ENCODE results near the gene PLOD1.

The PLOD1 gene

GRCh38 chr1:12010746-12011570 lies 76.4 kb downstream of the PLOD1 start:
- no peak overlapping the region for H3K27ac ChIP-seq (ENCODE audit: low read length, poor library complexity, severe bottlenecking)
- H2BK12ac ChIP-seq (ENCODE audit: low read length in 2 of 2), result no peak overlapping the region
- H3K4ac ChIP-seq (ENCODE audit: low read depth in 1 of 2, low read length in 2 of 2), result no peak overlapping the region
- H3K36me3 ChIP-seq (ENCODE audit: control insufficient read depth in 1 of 2, insufficient read depth in 2 of 2, low read depth in 1 of 2, low read length in 2 of 2), result peaks cover 56 to 62% of the 10 kb centered on the region in 2 experiments
- H3K4me1 ChIP-seq (ENCODE audit: control insufficient read depth, insufficient read depth, low read depth, low read length), result peaks cover 9% of the 10 kb centered on the region
- H3K23ac ChIP-seq (ENCODE audit: low read length in 2 of 2), result no peak overlapping the region
- no peak overlapping the region for H2AFZ ChIP-seq (ENCODE audit: low read depth, low read length)
- no peak for DNase-seq
- H3K9ac ChIP-seq (ENCODE audit: low read length), result no peak overlapping the region
- no peak overlapping the region for H3K4me2 ChIP-seq (ENCODE audit: low read length, poor library complexity, severe bottlenecking)
- no peak overlapping the region for H3K4me3 ChIP-seq (ENCODE audit: insufficient read depth in 1 of 2, low read depth in 1 of 2, low read length in 2 of 2)
- H3K9me3 ChIP-seq (ENCODE audit: control insufficient read depth, low read length), result no peaks in the 10 kb centered on the region
- 96% methylated on average over 15 of the region's 16 CpGs for WGBS
- H3K14ac ChIP-seq (ENCODE audit: low read length in 2 of 2), result no peak overlapping the region
- H2BK5ac ChIP-seq (ENCODE audit: low read depth, low read length, poor library complexity, severe bottlenecking), result no peak overlapping the region
- H2BK120ac ChIP-seq (ENCODE audit: low read depth, low read length), result no peak overlapping the region
- H2AK5ac ChIP-seq (ENCODE audit: low read length, severe bottlenecking), result no peak overlapping the region
- H3K79me1 ChIP-seq (replicated peaks; ENCODE audit: low read length, poor library complexity, severe bottlenecking), result peaks cover 15% of the 10 kb centered on the region
- no peak overlapping the region for H4K8ac ChIP-seq (ENCODE audit: low read length)
- H2BK15ac ChIP-seq (ENCODE audit: low read depth, poor library complexity, severe bottlenecking), result peak overlapping the region; percentile 70
- no peak overlapping the region for H4K91ac ChIP-seq (ENCODE audit: low read length)
- no peaks in the 10 kb centered on the region for H3K27me3 ChIP-seq (ENCODE audit: control insufficient read depth in 1 of 2, insufficient read depth in 1 of 2, low read length in 2 of 2)
- H3K18ac ChIP-seq (ENCODE audit: low read depth in 1 of 2, low read length in 2 of 2), result no peak overlapping the region

DNA sequence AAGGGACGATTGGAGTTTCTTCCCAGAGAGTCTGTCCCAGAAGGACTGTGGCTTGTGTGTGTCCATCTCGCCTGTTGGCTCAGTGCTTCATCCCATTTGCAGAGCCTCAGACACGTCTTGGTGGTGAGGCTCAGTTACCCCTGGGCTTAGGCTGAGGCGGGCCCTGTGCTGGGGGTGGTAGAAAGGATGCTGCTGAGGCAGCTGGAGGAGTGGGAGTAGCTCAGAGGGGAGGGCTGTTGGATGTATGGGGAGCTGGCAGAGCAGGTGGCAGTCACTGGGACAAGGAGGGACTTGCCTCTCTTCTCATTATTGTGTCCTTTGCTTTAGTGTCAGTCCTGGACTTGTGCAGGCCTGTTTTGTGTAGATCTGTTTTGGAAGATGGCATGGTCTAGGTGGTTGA lies 77.5 kb downstream of the PLOD1 start:
- no peak overlapping the region for H2BK120ac ChIP-seq (ENCODE audit: low read depth, low read length)
- H4K91ac ChIP-seq (ENCODE audit: low read length), result no peak overlapping the region
- no peaks in the 10 kb centered on the region for H3K9me3 ChIP-seq (ENCODE audit: control insufficient read depth, low read length)
- no peak overlapping the region for H2BK5ac ChIP-seq (ENCODE audit: low read depth, low read length, poor library complexity, severe bottlenecking)
- H3K18ac ChIP-seq (ENCODE audit: low read depth in 1 of 2, low read length in 2 of 2), result no peak overlapping the region
- no peak overlapping the region for H2AFZ ChIP-seq (ENCODE audit: low read depth, low read length)
- no peak overlapping the region for H4K8ac ChIP-seq (ENCODE audit: low read length)
- no peak overlapping the region for H3K4ac ChIP-seq (ENCODE audit: low read depth in 1 of 2, low read length in 2 of 2)
- H3K27ac ChIP-seq (ENCODE audit: low read length, poor library complexity, severe bottlenecking), result no peak overlapping the region
- H3K4me2 ChIP-seq (ENCODE audit: low read length, poor library complexity, severe bottlenecking), result no peak overlapping the region
- no peak overlapping the region for H3K4me3 ChIP-seq (ENCODE audit: insufficient read depth in 1 of 2, low read depth in 1 of 2, low read length in 2 of 2)
- H2BK12ac ChIP-seq (ENCODE audit: low read length in 2 of 2), result no peak overlapping the region
- H3K9ac ChIP-seq (ENCODE audit: low read length), result no peak overlapping the region
- no peak overlapping the region for H2AK5ac ChIP-seq (ENCODE audit: low read length, severe bottlenecking)
- peaks cover 11% of the 10 kb centered on the region for H3K79me1 ChIP-seq (replicated peaks; ENCODE audit: low read length, poor library complexity, severe bottlenecking)
- no peak overlapping the region for H3K23ac ChIP-seq (ENCODE audit: low read length in 2 of 2)
- no peak for DNase-seq
- over 99% methylated on average over 4 of the region's 4 CpGs for WGBS
- H2BK15ac ChIP-seq (ENCODE audit: low read depth, poor library complexity, severe bottlenecking), result no peak overlapping the region
- no peaks in the 10 kb centered on the region for H3K27me3 ChIP-seq (ENCODE audit: control insufficient read depth in 1 of 2, insufficient read depth in 1 of 2, low read length in 2 of 2)
- H3K36me3 ChIP-seq (ENCODE audit: control insufficient read depth in 1 of 2, insufficient read depth in 2 of 2, low read depth in 1 of 2, low read length in 2 of 2), result peaks cover 46 to 51% of the 10 kb centered on the region in 2 experiments
- peaks cover 9% of the 10 kb centered on the region for H3K4me1 ChIP-seq (ENCODE audit: control insufficient read depth, insufficient read depth, low read depth, low read length)
- H3K14ac ChIP-seq (ENCODE audit: low read length in 2 of 2), result no peak overlapping the region

GRCh38 chr1:12012560-12013316 lies 78.2 kb downstream of the PLOD1 start:
- H2BK15ac ChIP-seq (ENCODE audit: low read depth, poor library complexity, severe bottlenecking), result no peak overlapping the region
- H3K27me3 ChIP-seq (ENCODE audit: control insufficient read depth in 1 of 2, insufficient read depth in 1 of 2, low read length in 2 of 2), result no peaks in the 10 kb centered on the region
- H3K79me1 ChIP-seq (replicated peaks; ENCODE audit: low read length, poor library complexity, severe bottlenecking), result peaks cover 9% of the 10 kb centered on the region
- peaks cover 9% of the 10 kb centered on the region for H3K4me1 ChIP-seq (ENCODE audit: control insufficient read depth, insufficient read depth, low read depth, low read length)
- H2BK5ac ChIP-seq (ENCODE audit: low read depth, low read length, poor library complexity, severe bottlenecking), result no peak overlapping the region
- no peak overlapping the region for H2AFZ ChIP-seq (ENCODE audit: low read depth, low read length)
- H3K4ac ChIP-seq (ENCODE audit: low read depth in 1 of 2, low read length in 2 of 2), result no peak overlapping the region
- DNase-seq, result no peak
- H2BK12ac ChIP-seq (ENCODE audit: low read length in 2 of 2), result no peak overlapping the region
- H3K4me3 ChIP-seq (ENCODE audit: insufficient read depth in 1 of 2, low read depth in 1 of 2, low read length in 2 of 2), result no peak overlapping the region
- no peak overlapping the region for H4K91ac ChIP-seq (ENCODE audit: low read length)
- H2AK5ac ChIP-seq (ENCODE audit: low read length, severe bottlenecking), result no peak overlapping the region
- H3K27ac ChIP-seq (ENCODE audit: low read length, poor library complexity, severe bottlenecking), result no peak overlapping the region
- H3K9me3 ChIP-seq (ENCODE audit: control insufficient read depth, low read length), result no peaks in the 10 kb centered on the region
- no peak overlapping the region for H3K23ac ChIP-seq (ENCODE audit: low read length in 2 of 2)
- H3K18ac ChIP-seq (ENCODE audit: low read depth in 1 of 2, low read length in 2 of 2), result no peak overlapping the region
- peaks cover 39 to 47% of the 10 kb centered on the region in 2 experiments for H3K36me3 ChIP-seq (ENCODE audit: control insufficient read depth in 1 of 2, insufficient read depth in 2 of 2, low read depth in 1 of 2, low read length in 2 of 2)
- no peak overlapping the region for H3K4me2 ChIP-seq (ENCODE audit: low read length, poor library complexity, severe bottlenecking)
- 98% methylated on average over 7 of the region's 8 CpGs for WGBS
- H3K9ac ChIP-seq (ENCODE audit: low read length), result peak overlapping the region; percentile 69
- H4K8ac ChIP-seq (ENCODE audit: low read length), result peak overlapping the region; percentile 4
- no peak overlapping the region for H3K14ac ChIP-seq (ENCODE audit: low read length in 2 of 2)
- H2BK120ac ChIP-seq (ENCODE audit: low read depth, low read length), result no peak overlapping the region
